IMR-90 (cell line): ENCODE measurements around the gene SUGP2. TPM values are rescaled to one million over a fixed set of nuclear protein-coding genes. Genes with fewer than 3 reads are reported as not detected.

Experiments
- ATAC-seq: fragments of 200-7000 bp; cut with Tn5 transposase; 2 replicates; pipeline ENCODE4 v1.9.1; 2020; ENCODE audit warnings: low read depth, mild to moderate bottlenecking, moderate library complexity
- BruUV-seq: library from RNA; stranded (reverse); fragments of 400-500 nt; replicated peaks from 2 replicates; lab custom pipeline; 2021; lab: Mats Ljungman, UMichigan
- CTCF ChIA-PET: fragments of 300-600 bp; formaldehyde crosslinking; extraction: SDS; loops from one replicate; lab custom pipeline; 2021; ENCODE audit warnings: antibody characterized with exemption; lab: Yijun Ruan, JAX
- POLR2A ChIA-PET: fragments of 300-600 bp; sonication (Branson Sonifier 250); formaldehyde crosslinking; loops from one replicate; lab custom pipeline; 2022; ENCODE audit warnings: antibody characterized with exemption; ENCODE audit not compliant: unreplicated experiment; lab: Charles Lee
- DNase-seq: peaks from one replicate; pipeline ENCODE4 v3.0.0; 2013
- H2AFZ ChIP-seq: replicated peaks from 2 replicates; pipeline ENCODE3; 2013; ENCODE audit warnings: low read length, mild to moderate bottlenecking; ENCODE audit not compliant: poor library complexity
- H2AK5ac ChIP-seq: 2 replicates; pipeline ENCODE4 v1.6.1; 2013; ENCODE audit warnings: low read depth, low read length, inconsistent platforms
- H2AK9ac ChIP-seq: replicated peaks from 2 replicates; pipeline ENCODE3; 2013; ENCODE audit warnings: mild to moderate bottlenecking, low read depth, low read length, moderate library complexity; ENCODE audit not compliant: poor library complexity
- H2BK120ac ChIP-seq: 2 replicates; pipeline ENCODE4 v1.6.1; 2013; ENCODE audit warnings: low read depth, low read length, inconsistent platforms
- H2BK15ac ChIP-seq: 3 replicates; pipeline ENCODE4 v1.6.1; 2013; ENCODE audit warnings: low read depth, low read length, inconsistent platforms
- H2BK20ac ChIP-seq: 2 replicates; pipeline ENCODE4 v1.6.1; 2013; ENCODE audit warnings: low read depth, mild to moderate bottlenecking, inconsistent platforms, low read length, moderate library complexity
- H2BK5ac ChIP-seq: 2 replicates; pipeline ENCODE4 v1.6.1; 2013; ENCODE audit warnings: mild to moderate bottlenecking, low read depth, low read length, inconsistent platforms; ENCODE audit not compliant: poor library complexity, severe bottlenecking
- H3K14ac ChIP-seq: replicated peaks from 2 replicates; pipeline ENCODE4 v1.6.1; 2013; ENCODE audit warnings: low read depth, low read length, inconsistent platforms
- H3K18ac ChIP-seq: 2 replicates; pipeline ENCODE4 v1.6.1; 2013; ENCODE audit warnings: low read depth, low read length, control low read depth
- H3K23ac ChIP-seq: 2 replicates; pipeline ENCODE4 v1.6.1; 2013; ENCODE audit warnings: low read depth, low read length, inconsistent platforms
- H3K27ac ChIP-seq: 2 replicates; pipeline ENCODE4 v1.5.1; 2013; ENCODE audit warnings: mild to moderate bottlenecking, control low read depth, low read length; ENCODE audit not compliant: insufficient read depth
- H3K27me3 ChIP-seq: 2 replicates; pipeline ENCODE4 v1.6.1; 2013; ENCODE audit warnings: low read length; ENCODE audit not compliant: control insufficient read depth, insufficient read depth
- H3K36me3 ChIP-seq: 2 replicates; pipeline ENCODE4 v1.6.1; 2013; ENCODE audit warnings: low read length, mixed read lengths; ENCODE audit not compliant: control insufficient read depth, insufficient read depth
- H3K4ac ChIP-seq: 2 replicates; pipeline ENCODE4 v1.6.1; 2013; ENCODE audit warnings: low read depth, low read length, inconsistent platforms
- H3K4me1 ChIP-seq: 2 replicates; pipeline ENCODE4 v1.6.1; 2013; ENCODE audit warnings: low read length, mixed read lengths; ENCODE audit not compliant: control insufficient read depth, insufficient read depth
- H3K4me2 ChIP-seq: 2 replicates; pipeline ENCODE4 v1.6.1; 2013; ENCODE audit warnings: low read depth, mild to moderate bottlenecking, control low read depth, low read length, moderate library complexity
- H3K4me3 ChIP-seq: 2 replicates; pipeline ENCODE4 v1.5.1; 2013; ENCODE audit warnings: low read depth, mild to moderate bottlenecking, control low read depth, low read length, moderate library complexity; ENCODE audit not compliant: insufficient read depth
- H3K56ac ChIP-seq: 2 replicates; pipeline ENCODE4 v1.6.1; 2013; ENCODE audit warnings: low read length, inconsistent platforms; ENCODE audit not compliant: insufficient read depth; ENCODE audit errors: extremely low read depth
- H3K79me1 ChIP-seq, 2 experiments: 2 replicates each; pipeline ENCODE4 v1.6.1; 2013; ENCODE audit warnings: low read length in 2 of 2, inconsistent platforms in 1 of 2, low read depth in 1 of 2
- H3K9ac ChIP-seq: 2 replicates; pipeline ENCODE4 v1.6.1; 2013; ENCODE audit warnings: low read depth, low read length, control low read depth
- H3K9me1 ChIP-seq: 2 replicates; pipeline ENCODE4 v1.6.1; 2013; ENCODE audit warnings: low read length, inconsistent platforms; ENCODE audit not compliant: insufficient read depth
- H3K9me3 ChIP-seq: 2 replicates; pipeline ENCODE4 v1.6.1; 2013; ENCODE audit warnings: low read length; ENCODE audit not compliant: control insufficient read depth, insufficient read depth
- H4K20me1 ChIP-seq: 2 replicates; pipeline ENCODE4 v1.6.1; 2013; ENCODE audit warnings: low read length, inconsistent platforms; ENCODE audit not compliant: insufficient read depth
- H4K5ac ChIP-seq: 2 replicates; pipeline ENCODE4 v1.6.1; 2013; ENCODE audit warnings: mild to moderate bottlenecking, low read depth, low read length, control low read depth
- H4K8ac ChIP-seq, 2 experiments: 2 replicates each; pipeline ENCODE4 v1.6.1; 2013; ENCODE audit warnings: low read depth in 2 of 2, low read length in 2 of 2, control low read depth in 1 of 2, inconsistent platforms in 1 of 2
- H4K91ac ChIP-seq: 2 replicates; pipeline ENCODE4 v1.6.1; 2013; ENCODE audit warnings: low read depth, low read length, inconsistent platforms; ENCODE audit not compliant: insufficient read depth
- CEBPB ChIP-seq: IDR thresholded peaks from 2 replicates; pipeline ENCODE4 v1.6.1; 2012; ENCODE audit warnings: low read depth, low read length, improper control_type of control experiment
- CHD1 ChIP-seq: IDR thresholded peaks from 2 replicates; pipeline ENCODE4 v1.6.1; 2012; ENCODE audit warnings: low read depth, low read length, improper control_type of control experiment
- FOS ChIP-seq: fragments of 150-350 bp; IDR thresholded peaks from 2 replicates; pipeline ENCODE4 v1.6.1; 2016; ENCODE audit warnings: low read depth, low read length
- MAFK ChIP-seq: IDR thresholded peaks from 2 replicates; pipeline ENCODE4 v1.6.1; 2012; ENCODE audit warnings: low read depth, low read length, improper control_type of control experiment
- MAZ ChIP-seq: IDR thresholded peaks from 2 replicates; pipeline ENCODE4 v1.6.1; 2012; ENCODE audit warnings: low read depth, mild to moderate bottlenecking, low read length, improper control_type of control experiment, moderate library complexity, borderline replicate concordance
- MXI1 ChIP-seq: IDR thresholded peaks from 2 replicates; pipeline ENCODE4 v1.6.1; 2012; ENCODE audit warnings: low read depth, mild to moderate bottlenecking, low read length, moderate library complexity, borderline replicate concordance
- POLR2A ChIP-seq: IDR thresholded peaks from 2 replicates; pipeline ENCODE4 v1.6.1; 2012; ENCODE audit warnings: mild to moderate bottlenecking, low read depth, low read length
- RFX5 ChIP-seq: IDR thresholded peaks from 2 replicates; pipeline ENCODE4 v1.8.0; 2012; ENCODE audit warnings: low read depth, mild to moderate bottlenecking, low read length, moderate library complexity
- USF2 ChIP-seq: fragments of 150-350 bp; IDR thresholded peaks from 2 replicates; pipeline ENCODE4 v1.6.1; 2017; ENCODE audit warnings: mild to moderate bottlenecking, antibody characterized with exemption, low read length, low read depth
- WGBS, 2 experiments: methylation state at CpG; one replicate each; pipeline versions ENCODE4 v1.1.5 to v1.1.7; 2013; ENCODE audit warnings: missing lambda C conversion rate in 2 of 2; ENCODE audit not compliant: insufficient read length in 1 of 2; ENCODE audit errors: extremely low coverage in 2 of 2; 5-methylcytosine and 5-hydroxymethylcytosine counted together
- dilution Hi-C: fragments of 300-500 bp; cut with HindIII; formaldehyde crosslinking; loops from one replicate; pipeline ENCODE4 v1.14.3; 2018; ENCODE audit warnings: low sequenced_read_pairs; ENCODE audit not compliant: unreplicated experiment
- in situ Hi-C: fragments of 300-500 bp; cut with MboI; formaldehyde crosslinking; loops from 3 replicates; pipeline ENCODE4 v1.14.3; 2019; ENCODE audit warnings: low sequenced_read_pairs, inconsistent platforms, mixed read lengths
- intact Hi-C: fragments of 100-400 bp; cut with micrococcal nuclease; formaldehyde crosslinking; loops from 2 replicates; pipeline ENCODE4 v1.10.0; 2022
- polyA plus RNA-seq, 3 experiments: library from polyadenylated mRNA; depleted of rRNA; stranded (reverse); fragments of >200 nt; gene quantifications; 2 replicates each; pipeline ENCODE4 v1.2.3, GENCODE V29; 2012; ENCODE audit warnings: low replicate concordance in 1 of 3
- total RNA-seq: library from RNA; depleted of rRNA; stranded (reverse); fragments of >200 nt; gene quantifications from 2 replicates; pipeline ENCODE4 v1.2.3, GENCODE V29; 2012
- TF ChIP-seq, protein P1 (sequence below): conservative IDR thresholded peaks from 2 replicates; pipeline ENCODE4 v1.5.1; 2012; ENCODE audit warnings: mild to moderate bottlenecking, low read depth, low read length, improper control_type of control experiment

Gene SUGP2
- total and polyA plus RNA-seq, 2 of the 4 experiments (the other 2 are of a cell fraction): 25.8 to 69.2 TPM

DNA sequence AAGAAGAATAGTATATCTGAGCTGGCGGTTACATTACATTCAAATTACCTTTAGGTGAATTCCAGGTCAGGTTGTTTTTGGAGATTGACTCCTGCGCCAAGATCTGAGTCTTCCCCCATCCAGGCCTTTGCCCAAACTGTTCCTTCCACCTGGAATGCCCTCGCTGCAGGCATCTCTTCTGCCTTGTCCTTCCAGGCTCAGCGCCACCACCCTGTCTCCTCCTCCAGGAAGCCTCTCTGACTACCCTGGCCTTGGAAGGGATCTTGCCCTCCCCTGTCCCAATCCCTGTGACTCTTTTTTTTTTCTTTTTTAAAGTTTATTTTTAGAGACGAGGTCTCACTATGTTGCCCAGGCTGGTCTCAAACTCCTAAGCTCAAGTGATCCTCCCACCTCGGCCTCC lies 90.6 kb downstream of the SUGP2 start:
- H3K27me3 ChIP-seq: no peaks in the 10 kb centered on the region
- BruUV-seq: no TSS peak
- no peak overlapping the region for H3K4me2 ChIP-seq
- no peak overlapping the region for H3K9ac ChIP-seq
- no peak overlapping the region for H3K56ac ChIP-seq
- H3K27ac ChIP-seq: no peak overlapping the region
- DNase-seq (no peak), ATAC-seq (no peak)
- H3K79me1 ChIP-seq: peaks cover 11 to 40% of the 10 kb centered on the region in 2 experiments
- TF ChIP-seq, protein P1, sequence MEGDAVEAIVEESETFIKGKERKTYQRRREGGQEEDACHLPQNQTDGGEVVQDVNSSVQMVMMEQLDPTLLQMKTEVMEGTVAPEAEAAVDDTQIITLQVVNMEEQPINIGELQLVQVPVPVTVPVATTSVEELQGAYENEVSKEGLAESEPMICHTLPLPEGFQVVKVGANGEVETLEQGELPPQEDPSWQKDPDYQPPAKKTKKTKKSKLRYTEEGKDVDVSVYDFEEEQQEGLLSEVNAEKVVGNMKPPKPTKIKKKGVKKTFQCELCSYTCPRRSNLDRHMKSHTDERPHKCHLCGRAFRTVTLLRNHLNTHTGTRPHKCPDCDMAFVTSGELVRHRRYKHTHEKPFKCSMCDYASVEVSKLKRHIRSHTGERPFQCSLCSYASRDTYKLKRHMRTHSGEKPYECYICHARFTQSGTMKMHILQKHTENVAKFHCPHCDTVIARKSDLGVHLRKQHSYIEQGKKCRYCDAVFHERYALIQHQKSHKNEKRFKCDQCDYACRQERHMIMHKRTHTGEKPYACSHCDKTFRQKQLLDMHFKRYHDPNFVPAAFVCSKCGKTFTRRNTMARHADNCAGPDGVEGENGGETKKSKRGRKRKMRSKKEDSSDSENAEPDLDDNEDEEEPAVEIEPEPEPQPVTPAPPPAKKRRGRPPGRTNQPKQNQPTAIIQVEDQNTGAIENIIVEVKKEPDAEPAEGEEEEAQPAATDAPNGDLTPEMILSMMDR: no peak
- no peak for TF ChIP-seq CEBPB
- TF ChIP-seq MXI1: no peak
- TF ChIP-seq MAFK: no peak
- TF ChIP-seq MAZ: no peak
- TF ChIP-seq CHD1: no peak
- TF ChIP-seq FOS: no peak
- no peak for TF ChIP-seq RFX5
- no peak for TF ChIP-seq USF2
- no peak for TF ChIP-seq POLR2A
- H4K8ac ChIP-seq: no peak overlapping the region
- no peaks in the 10 kb centered on the region for H3K9me3 ChIP-seq
- H3K18ac ChIP-seq: no peak overlapping the region
- peak overlapping the region; percentile 78; the same call in 1 of the 2 replicates for H2AK5ac ChIP-seq
- no peak overlapping the region for H2BK5ac ChIP-seq
- dilution Hi-C loops (no loop called here), intact Hi-C loops (no loop called here), in situ Hi-C loops (no loop called here)
- H3K4ac ChIP-seq: no peak overlapping the region
- no peak overlapping the region for H3K23ac ChIP-seq
- peaks cover 6% of the 10 kb centered on the region for H3K4me1 ChIP-seq
- no peak overlapping the region for H4K5ac ChIP-seq
- no peak overlapping the region for H2AK9ac ChIP-seq
- WGBS, 2 experiments: 100% methylated on average over 1 of the region's 6 CpGs; no CpG with 5 or more reads in 1 of the 2 experiments
- peaks cover 17% of the 10 kb centered on the region for H3K36me3 ChIP-seq
- no peak overlapping the region for H2AFZ ChIP-seq
- ChIA-PET CTCF (no interaction called here), POLR2A (interaction anchor here (0.6 kb wide), 1 partner anchor 385 kb away, joined by 3 read pairs; the partner anchor contains the start of gene KXD1)
- H4K91ac ChIP-seq: no peak overlapping the region
- no peak overlapping the region for H2BK120ac ChIP-seq
- no peak overlapping the region for H2BK20ac ChIP-seq
- H2BK15ac ChIP-seq: no peak overlapping the region
- H3K4me3 ChIP-seq: no peak overlapping the region
- H3K14ac ChIP-seq: no peak overlapping the region
- H4K20me1 ChIP-seq: peaks cover 16% of the 10 kb centered on the region; the same call in 1 of the 2 replicates
- H3K9me1 ChIP-seq: peaks cover 10% of the 10 kb centered on the region
